Esophagus muscularis mucosa (tissue), 4 donors: ENCODE results near the gene AGBL1.

Source experiments
- EP300 ChIP-seq: sonication (generic); formaldehyde crosslinking; IDR thresholded peaks from one replicate; pipeline ENCODE4 v1.6.1; 2017; ENCODE audit warnings: antibody characterized with exemption
- POLR2A ChIP-seq: fragments of 450-650 bp; IDR thresholded peaks from one replicate; pipeline ENCODE4 v1.6.1; 2017; ENCODE audit warnings: antibody characterized with exemption, moderate library complexity, mild to moderate bottlenecking, low read depth
- TF ChIP-seq, protein P1 (sequence below), 3 experiments: fragments of 200-600 bp in 2 of 3; fragments of 450-650 bp in 1 of 3; sonication (generic) in 2 of 3; IDR thresholded peaks; one replicate each; pipeline ENCODE4 v1.5.1; 2017 to 2019; ENCODE audit warnings: antibody characterized with exemption in 3 of 3, mild to moderate bottlenecking in 2 of 3, moderate library complexity in 1 of 3

DNA sequence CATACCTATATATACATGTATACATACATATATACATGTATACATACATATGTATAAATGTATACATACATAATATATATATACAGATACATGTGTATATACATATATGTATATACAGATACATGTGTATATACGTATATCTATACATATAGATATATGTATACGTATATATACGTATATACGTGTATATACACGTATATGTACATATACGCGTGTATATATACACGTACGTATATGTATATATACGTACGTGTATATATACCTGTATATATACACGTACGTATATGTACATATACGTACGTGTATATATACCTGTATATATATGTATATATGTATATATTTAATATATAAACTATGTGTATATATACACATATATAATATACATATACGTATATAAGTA lies 955.2 kb downstream of the AGBL1 start:
- TF ChIP-seq POLR2A (no peak), EP300 (no peak)
- TF ChIP-seq, protein P1, sequence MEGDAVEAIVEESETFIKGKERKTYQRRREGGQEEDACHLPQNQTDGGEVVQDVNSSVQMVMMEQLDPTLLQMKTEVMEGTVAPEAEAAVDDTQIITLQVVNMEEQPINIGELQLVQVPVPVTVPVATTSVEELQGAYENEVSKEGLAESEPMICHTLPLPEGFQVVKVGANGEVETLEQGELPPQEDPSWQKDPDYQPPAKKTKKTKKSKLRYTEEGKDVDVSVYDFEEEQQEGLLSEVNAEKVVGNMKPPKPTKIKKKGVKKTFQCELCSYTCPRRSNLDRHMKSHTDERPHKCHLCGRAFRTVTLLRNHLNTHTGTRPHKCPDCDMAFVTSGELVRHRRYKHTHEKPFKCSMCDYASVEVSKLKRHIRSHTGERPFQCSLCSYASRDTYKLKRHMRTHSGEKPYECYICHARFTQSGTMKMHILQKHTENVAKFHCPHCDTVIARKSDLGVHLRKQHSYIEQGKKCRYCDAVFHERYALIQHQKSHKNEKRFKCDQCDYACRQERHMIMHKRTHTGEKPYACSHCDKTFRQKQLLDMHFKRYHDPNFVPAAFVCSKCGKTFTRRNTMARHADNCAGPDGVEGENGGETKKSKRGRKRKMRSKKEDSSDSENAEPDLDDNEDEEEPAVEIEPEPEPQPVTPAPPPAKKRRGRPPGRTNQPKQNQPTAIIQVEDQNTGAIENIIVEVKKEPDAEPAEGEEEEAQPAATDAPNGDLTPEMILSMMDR (IDR thresholded peaks at IDR 0.05), result no peak
